Activated CD8-positive, alpha-beta memory T cell treated with anti-CD3 and anti-CD28 coated beads, Interleukin-2, amount 50 U/mL, for 48 hours (primary cell): ENCODE results near the gene EPHA8.

Experiments used
- DNase-seq: peaks from one replicate; pipeline ENCODE4 v3.0.0-alpha.2; 2020

The EPHA8 gene

DNA sequence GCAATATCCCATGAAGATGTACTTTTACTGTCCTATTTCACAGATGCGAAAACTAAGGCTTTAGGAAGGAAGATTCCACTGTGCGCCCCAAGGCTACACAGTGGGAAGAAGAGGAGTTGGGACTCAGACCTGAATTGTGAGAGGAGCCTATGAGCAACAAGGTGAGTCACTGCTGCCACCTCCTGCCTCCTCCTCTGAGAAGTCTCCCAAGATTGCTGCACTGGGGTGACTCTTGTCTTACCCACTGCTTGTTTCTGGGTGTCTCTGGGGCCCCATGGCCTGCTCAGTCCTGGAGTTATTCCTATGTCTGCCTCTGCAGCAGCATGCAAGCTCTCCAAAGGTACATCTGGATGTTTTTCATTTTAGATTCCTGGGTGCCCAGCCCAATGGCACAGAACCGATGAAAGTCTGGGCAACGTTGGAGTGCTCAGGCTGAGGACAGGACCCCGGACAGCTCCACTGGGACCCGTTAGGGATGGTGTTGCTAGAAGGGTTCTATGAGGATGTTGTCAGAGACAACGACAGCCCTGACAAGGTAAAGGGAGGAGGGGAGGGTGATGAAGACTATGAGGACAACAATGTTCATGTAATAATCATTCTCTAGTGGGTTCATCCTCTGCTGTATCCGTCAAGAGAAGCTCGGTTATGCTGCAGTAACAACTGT lies 62.1 kb downstream of the EPHA8 start:
- DNase-seq = no peak

DNA sequence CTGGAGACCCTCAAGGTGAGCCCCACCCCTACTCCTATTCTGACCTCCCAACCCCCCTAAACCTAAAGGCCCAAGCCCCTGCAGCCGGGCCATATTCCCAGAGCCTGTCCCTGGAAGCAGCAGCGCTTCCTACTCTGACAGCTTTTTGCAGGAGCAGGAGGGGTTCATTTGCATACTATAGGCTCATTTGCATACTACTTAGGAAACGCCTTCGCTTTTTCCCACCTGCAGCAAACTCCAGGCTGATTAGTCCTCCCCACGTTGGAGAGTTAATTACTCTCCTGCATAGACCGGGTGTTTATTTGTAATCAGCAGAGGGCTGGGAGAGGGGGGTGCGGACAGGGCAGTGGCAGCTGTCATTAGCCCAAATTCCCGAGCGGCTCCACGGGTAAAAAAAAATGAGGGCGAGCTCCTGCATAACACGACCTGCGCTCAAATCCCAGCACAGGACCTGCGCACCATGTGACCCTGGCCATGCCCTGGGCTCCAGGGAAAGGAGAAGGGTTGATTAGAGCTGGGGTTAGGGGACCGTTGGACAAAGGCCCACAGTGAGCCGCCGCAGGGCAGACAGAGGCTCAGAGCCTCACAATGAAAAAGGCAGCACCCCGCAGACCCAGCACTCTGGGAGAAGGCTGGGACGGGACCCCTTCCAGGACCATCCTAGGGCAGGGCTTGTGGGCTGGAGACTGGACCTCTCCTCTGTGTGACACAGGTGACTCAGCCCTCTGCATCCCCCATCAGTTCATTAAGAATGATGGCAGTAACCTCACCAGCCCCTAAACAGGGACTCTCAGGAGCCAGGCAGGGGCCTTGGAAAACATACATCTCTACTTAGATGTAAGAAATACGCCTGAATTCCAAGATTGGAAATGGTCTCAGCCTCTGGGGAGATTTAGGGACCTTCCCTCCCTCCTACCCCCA lies 63.2 kb downstream of the EPHA8 start:
- DNase-seq = no peak

- DNase-seq = no peak
These were observed 64.0 kb downstream of the EPHA8 start for GRCh38 chr1:22627331-22627730.

- DNase-seq = no peak
These were observed 65.6 kb downstream of the EPHA8 start for GRCh38 chr1:22628698-22629444.

- DNase-seq = no peak
These were observed 66.6 kb downstream of the EPHA8 start for GRCh38 chr1:22629886-22630285.

GRCh38 chr1:22633697-22634463 lies 70.6 kb downstream of the EPHA8 start:
- DNase-seq = no peak

- DNase-seq = no peak
These were observed 72.1 kb downstream of the EPHA8 start for GRCh38 chr1:22635436-22635835.

GRCh38 chr1:22636353-22636752 lies 73.1 kb downstream of the EPHA8 start, which contains the start of gene C1QA:
Gene C1QA, plus strand, starts transcription at chr1:22636628. Its CDS starts 989 bp downstream, at chr1:22637617.
- DNase-seq = no peak

DNA sequence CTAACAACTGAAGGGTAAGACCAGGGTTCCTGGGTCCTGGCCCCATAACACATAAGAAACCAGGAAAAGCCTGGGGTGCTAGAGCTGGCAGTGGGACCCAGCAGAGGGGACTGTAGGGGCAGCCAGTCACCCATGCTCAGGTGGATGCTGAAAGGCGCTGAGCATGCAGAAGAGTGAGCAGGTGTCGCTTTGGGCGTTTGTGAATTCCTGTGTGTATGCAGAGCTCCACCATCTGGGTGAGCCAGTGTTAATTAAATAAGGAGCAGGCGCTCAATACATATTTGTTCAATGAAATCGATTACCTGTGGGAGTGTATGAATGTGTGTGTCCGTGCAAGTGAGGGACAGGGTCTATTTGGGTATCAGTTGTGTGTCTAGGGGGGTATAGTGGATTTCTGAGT lies 73.6 kb downstream of the EPHA8 start:
- no peak for DNase-seq

GRCh38 chr1:22637907-22638445 lies 74.7 kb downstream of the EPHA8 start:
- DNase-seq = no peak

- DNase-seq = no peak
These were observed 75.4 kb downstream of the EPHA8 start for GRCh38 chr1:22638476-22639234.

DNA sequence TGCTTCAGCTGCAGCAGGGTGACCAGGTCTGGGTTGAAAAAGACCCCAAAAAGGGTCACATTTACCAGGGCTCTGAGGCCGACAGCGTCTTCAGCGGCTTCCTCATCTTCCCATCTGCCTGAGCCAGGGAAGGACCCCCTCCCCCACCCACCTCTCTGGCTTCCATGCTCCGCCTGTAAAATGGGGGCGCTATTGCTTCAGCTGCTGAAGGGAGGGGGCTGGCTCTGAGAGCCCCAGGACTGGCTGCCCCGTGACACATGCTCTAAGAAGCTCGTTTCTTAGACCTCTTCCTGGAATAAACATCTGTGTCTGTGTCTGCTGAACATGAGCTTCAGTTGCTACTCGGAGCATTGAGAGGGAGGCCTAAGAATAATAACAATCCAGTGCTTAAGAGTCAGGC lies 76.0 kb downstream of the EPHA8 start:
- no peak for DNase-seq

- DNase-seq = no peak
These were observed 78.0 kb downstream of the EPHA8 start for GRCh38 chr1:22641247-22641646.

GRCh38 chr1:22641906-22642636 lies 78.8 kb downstream of the EPHA8 start:
- DNase-seq = peak; percentile 90

DNA sequence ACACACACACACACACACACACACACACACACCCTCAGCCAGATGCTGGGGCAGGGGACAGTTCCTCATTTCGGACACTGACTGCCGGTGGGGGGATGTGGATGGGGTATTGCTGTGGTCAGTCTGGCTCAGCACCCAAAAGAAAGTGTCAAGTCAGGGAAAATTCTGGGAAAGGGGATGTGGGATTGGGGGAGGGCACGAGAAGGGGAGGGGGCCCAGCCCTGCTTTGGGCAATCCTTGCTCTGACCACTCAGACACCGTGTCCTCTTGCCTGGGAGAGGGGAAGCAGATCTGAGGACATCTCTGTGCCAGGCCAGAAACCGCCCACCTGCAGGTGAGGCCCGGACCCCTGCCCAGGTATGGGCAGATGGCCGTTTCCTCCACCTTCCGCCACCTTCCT lies 80.1 kb downstream of the EPHA8 start, which contains the start of gene C1QC:
TSS of gene C1QC (plus strand) at position 253 of the 400 bp plus-strand sequence. CDS start 391 bp downstream, outside the sequence.
- DNase-seq = no peak

- no peak for DNase-seq
These were observed 80.6 kb downstream of the EPHA8 start for GRCh38 chr1:22643928-22644327.

DNA sequence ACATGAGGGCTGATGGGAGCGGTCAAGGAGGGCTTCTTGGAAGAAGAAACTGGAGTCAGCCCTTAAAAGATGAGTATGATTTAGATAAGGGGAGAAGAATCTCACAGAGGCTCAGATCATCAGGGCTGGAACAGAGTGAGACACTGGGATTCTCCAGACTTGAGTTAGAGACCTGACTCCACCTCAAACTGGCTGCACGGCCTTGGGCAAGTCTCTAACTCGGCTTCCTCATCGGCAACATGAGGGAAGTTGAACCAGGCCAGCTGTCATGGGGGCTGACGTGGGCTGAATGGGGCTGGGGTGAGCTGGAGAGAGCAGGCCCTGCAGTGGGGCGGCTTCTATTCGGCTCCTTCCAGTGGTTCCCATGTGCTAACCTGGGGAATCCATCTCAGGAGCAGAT lies 82.6 kb downstream of the EPHA8 start:
- no peak for DNase-seq

- DNase-seq = no peak
These were observed 83.1 kb downstream of the EPHA8 start for GRCh38 chr1:22646384-22646783.

DNA sequence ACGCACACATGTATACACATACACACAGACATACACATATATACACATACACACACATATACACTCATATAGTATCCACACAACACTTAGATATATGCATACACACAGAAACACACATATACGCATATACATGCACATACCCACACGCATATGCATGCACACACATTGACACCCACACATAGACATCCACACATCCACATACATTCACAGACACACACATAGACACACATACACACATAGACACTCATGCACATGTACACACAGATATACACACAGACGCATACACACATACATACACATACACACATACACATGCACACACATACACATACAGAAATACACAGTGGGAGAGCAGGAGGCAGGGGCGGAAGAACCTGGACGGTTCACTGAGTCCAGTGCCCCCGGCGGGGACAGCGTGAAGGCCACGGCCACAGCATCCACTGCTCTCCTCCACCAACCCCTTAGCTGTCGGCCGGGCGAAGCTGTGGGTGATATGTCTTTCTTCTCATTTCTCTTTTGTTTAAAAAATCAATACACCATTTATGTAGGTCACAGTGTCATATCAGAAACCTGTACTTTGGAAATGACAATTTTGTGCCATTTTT lies 86.9 kb downstream of the EPHA8 start:
- DNase-seq = no peak
